H1 (cell line): ENCODE measurements around the gene RAD18. TPM values are rescaled to one million over a fixed set of nuclear protein-coding genes. Genes with fewer than 3 reads are reported as not detected.

Experiments
- ASH2L ChIP-seq: fragments of 200-600, 300-600 bp; sonication (generic); IDR thresholded peaks from one replicate; pipeline ENCODE4 v1.7.1; 2017; ENCODE audit warnings: low read length
- ATF2 ChIP-seq: IDR thresholded peaks from 2 replicates; pipeline ENCODE4 v1.6.1; 2012; ENCODE audit warnings: low read length, inconsistent platforms
- CHD2 ChIP-seq: IDR thresholded peaks from 2 replicates; pipeline ENCODE4 v1.6.1; 2012; ENCODE audit warnings: low read length, improper control_type of control experiment
- CREB1 ChIP-seq: IDR thresholded peaks from 2 replicates; pipeline ENCODE4 v1.6.1; 2012; ENCODE audit warnings: inconsistent platforms
- PHF8 ChIP-seq: fragments of 200-600 bp; sonication (generic); conservative IDR thresholded peaks from 2 replicates; pipeline ENCODE4 v1.7.1; 2012; ENCODE audit warnings: low read depth, mild to moderate bottlenecking, inconsistent platforms, low read length, moderate library complexity
- SRF ChIP-seq: IDR thresholded peaks from 2 replicates; pipeline ENCODE4 v1.6.1; 2011; ENCODE audit warnings: mild to moderate bottlenecking, low read depth, low read length, moderate library complexity
- polyA plus RNA-seq, 7 experiments: library from polyadenylated mRNA; depleted of rRNA in 3 of 7; stranded (reverse) in 5 of 7; unstranded in 2 of 7; fragments of >200 nt in 5 of 7; fragments of 200-250 nt in 2 of 7; gene quantifications; 1 replicate in 5 of 7; 2 replicates in 1 of 7; 4 replicates in 1 of 7; pipeline versions ENCODE4 v1.2.1 to v1.2.3, GENCODE V29; 2011 to 2013; ENCODE audit warnings: missing spikeins in 2 of 7, mixed read lengths in 2 of 7
- total RNA-seq: library from RNA; stranded (reverse); fragmentation: NEBNext Ultra II Directional; extraction: Animal tissue kit (Norgen Biotek cat#: 25700); gene quantifications from 2 replicates; pipeline ENCODE4 v1.2.1, GENCODE V29; 2021
- TF ChIP-seq, protein P1 (sequence below), 3 experiments: IDR thresholded peaks; 1 replicate in 2 of 3; 2 replicates in 1 of 3; pipeline versions ENCODE4 v1.5.1 to v1.6.1; 2011; ENCODE audit warnings: low read length in 3 of 3, mild to moderate bottlenecking in 3 of 3, inconsistent platforms in 2 of 3, low read depth in 1 of 3, moderate library complexity in 1 of 3; ENCODE audit not compliant: insufficient read depth in 1 of 3; ENCODE audit errors: control extremely low read depth in 1 of 3

Gene RAD18
- total and polyA plus RNA-seq, 2 of the 8 experiments (the other 6 are each of a cell fraction or from before 2014, with no cell fraction given): 13.0 to 23.2 TPM

DNA sequence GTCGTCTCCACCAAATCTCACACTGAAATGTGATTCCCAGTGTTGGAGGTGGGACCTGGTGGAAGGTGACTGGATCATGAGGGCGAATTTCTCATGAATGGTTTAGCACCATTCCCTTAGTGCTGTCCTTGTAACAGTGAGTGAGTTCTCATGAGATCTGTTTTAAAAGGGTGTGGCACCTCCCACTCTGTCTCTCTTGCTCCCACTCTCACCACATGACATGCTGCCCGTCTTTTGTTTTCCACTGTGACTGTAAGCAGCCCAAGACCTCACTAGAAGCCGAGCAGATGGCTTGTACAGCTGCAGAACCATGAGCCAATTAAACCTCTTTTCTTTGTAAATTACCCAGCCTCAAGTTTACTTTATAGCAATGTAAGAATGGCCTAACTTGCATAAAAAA, 21.2 kb downstream of the RAD18 start (continued):
- TF ChIP-seq, protein P1, sequence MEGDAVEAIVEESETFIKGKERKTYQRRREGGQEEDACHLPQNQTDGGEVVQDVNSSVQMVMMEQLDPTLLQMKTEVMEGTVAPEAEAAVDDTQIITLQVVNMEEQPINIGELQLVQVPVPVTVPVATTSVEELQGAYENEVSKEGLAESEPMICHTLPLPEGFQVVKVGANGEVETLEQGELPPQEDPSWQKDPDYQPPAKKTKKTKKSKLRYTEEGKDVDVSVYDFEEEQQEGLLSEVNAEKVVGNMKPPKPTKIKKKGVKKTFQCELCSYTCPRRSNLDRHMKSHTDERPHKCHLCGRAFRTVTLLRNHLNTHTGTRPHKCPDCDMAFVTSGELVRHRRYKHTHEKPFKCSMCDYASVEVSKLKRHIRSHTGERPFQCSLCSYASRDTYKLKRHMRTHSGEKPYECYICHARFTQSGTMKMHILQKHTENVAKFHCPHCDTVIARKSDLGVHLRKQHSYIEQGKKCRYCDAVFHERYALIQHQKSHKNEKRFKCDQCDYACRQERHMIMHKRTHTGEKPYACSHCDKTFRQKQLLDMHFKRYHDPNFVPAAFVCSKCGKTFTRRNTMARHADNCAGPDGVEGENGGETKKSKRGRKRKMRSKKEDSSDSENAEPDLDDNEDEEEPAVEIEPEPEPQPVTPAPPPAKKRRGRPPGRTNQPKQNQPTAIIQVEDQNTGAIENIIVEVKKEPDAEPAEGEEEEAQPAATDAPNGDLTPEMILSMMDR (IDR thresholded peaks at IDR 0.05; ENCODE audit: control extremely low read depth in 1 of 3, insufficient read depth in 1 of 3, low read depth in 1 of 3, low read length in 3 of 3): no peak
- TF ChIP-seq SRF (no peak), ATF2 (no peak), PHF8 (no peak), ASH2L (no peak), CREB1 (no peak), CHD2 (no peak)
